CD4-positive, alpha-beta T cell treated with Interleukin-1 beta for 1 hour (primary cell): ENCODE results near the gene CASP4.
A peak's percentile ranks its signal among the peaks of the same experiment; 100 is the strongest.
"Not testable (repeated sequence)": the region's sequence is repeated elsewhere in the genome, so short reads cannot be mapped to it uniquely, and the experiment has no call there.

Experiments used
- DNase-seq, 2 donors: peaks; one replicate each; pipeline ENCODE4 v3.0.0-alpha.2; 2020 to 2022

Gene CASP4

GRCh38 chr11:104968355-104968855 is at the start of gene CASP4:
CASP4 (minus strand) TSS chr11:104968574; CDS start chr11:104968525, 49 bp downstream.
- peak in 1 of 2 donors; percentile 59 for DNase-seq

- no peak for DNase-seq
Measured at GRCh38 chr11:105007463-105007862, 39.1 kb upstream of the CASP4 start.

GRCh38 chr11:105005451-105005845 is 37.1 kb upstream of the CASP4 start:
- no peak for DNase-seq

- DNase-seq, result no peak
Measured at GRCh38 chr11:105004021-105004420, 35.6 kb upstream of the CASP4 start.

GRCh38 chr11:105003151-105003550 is 34.8 kb upstream of the CASP4 start:
- no peak for DNase-seq

- DNase-seq, result peak; percentile 50 to 67
Measured at GRCh38 chr11:105000797-105001196, 32.4 kb upstream of the CASP4 start.

- DNase-seq, result peak; percentile 3 to 17
Measured at GRCh38 chr11:105000167-105000566, 31.8 kb upstream of the CASP4 start.

GRCh38 chr11:104999721-105000120 is 31.3 kb upstream of the CASP4 start:
- DNase-seq, result no peak

- no peak for DNase-seq
Measured at GRCh38 chr11:104997288-104997687, 28.9 kb upstream of the CASP4 start.

GRCh38 chr11:104995001-104995408 is 26.6 kb upstream of the CASP4 start:
- no peak for DNase-seq

GRCh38 chr11:104992781-104993180 is 24.4 kb upstream of the CASP4 start:
- DNase-seq, result no peak

GRCh38 chr11:104991994-104992393 is 23.6 kb upstream of the CASP4 start:
- no peak for DNase-seq

GRCh38 chr11:104984808-104985207 is 16.4 kb upstream of the CASP4 start:
- no peak for DNase-seq

GRCh38 chr11:104979839-104980238 is 11.5 kb upstream of the CASP4 start:
- no peak for DNase-seq

- no peak for DNase-seq
Measured at GRCh38 chr11:104973616-104974015, 5.2 kb upstream of the CASP4 start.

- DNase-seq, result not testable (repeated sequence)
Measured at GRCh38 chr11:104972924-104973323, 4.5 kb upstream of the CASP4 start.

GRCh38 chr11:104970756-104971155 is 2.4 kb upstream of the CASP4 start:
- no peak for DNase-seq

GRCh38 chr11:104968856-104969776 is 742 bp upstream of the CASP4 start:
- no peak for DNase-seq

- DNase-seq, result peak in 1 of 2 donors; percentile 7
Measured at GRCh38 chr11:104967534-104968354, 630 bp downstream of the CASP4 start.

- DNase-seq, result no peak
Measured at GRCh38 chr11:104965735-104966134, 2.6 kb downstream of the CASP4 start.

GRCh38 chr11:104964247-104964646 is 4.1 kb downstream of the CASP4 start:
- no peak for DNase-seq

- DNase-seq, result no peak
Measured at GRCh38 chr11:104962852-104963251, 5.5 kb downstream of the CASP4 start.

GRCh38 chr11:104957280-104957679 is 11.1 kb downstream of the CASP4 start:
- no peak for DNase-seq

GRCh38 chr11:104956528-104956927 is 11.8 kb downstream of the CASP4 start:
- DNase-seq, result no peak
